A549 (cell line): ENCODE data around the gene R3HDM2.

Experiments
- BCL3 ChIP-seq: fragments of >200 bp; sonication (Bioruptor Twin); formaldehyde crosslinking; IDR thresholded peaks from 3 replicates; pipeline ENCODE4 v1.6.1; 2016
- CHD4 ChIP-seq: fragments of 200-600 bp; sonication (generic); IDR thresholded peaks from 2 replicates; pipeline ENCODE4 v1.6.1; 2016; ENCODE audit warnings: antibody characterized with exemption, mild to moderate bottlenecking, borderline replicate concordance
- EHMT2 ChIP-seq: fragments of 200-600 bp; sonication (generic); IDR thresholded peaks from 2 replicates; pipeline ENCODE4 v1.6.1; 2016; ENCODE audit warnings: antibody characterized with exemption, low read depth, mild to moderate bottlenecking, moderate library complexity
- FOSL2 ChIP-seq, 2 experiments: fragments of 450-650 bp in 1 of 2; fragments of >200 bp in 1 of 2; sonication (Bioruptor Twin) in 1 of 2; formaldehyde crosslinking; IDR thresholded peaks; 2 replicates each; pipeline versions ENCODE4 v1.5.0 to v1.6.1; 2016 to 2020; ENCODE audit warnings: mild to moderate bottlenecking in 1 of 2, moderate library complexity in 1 of 2
- MAFK ChIP-seq: fragments of 450-650 bp; IDR thresholded peaks from 2 replicates; pipeline ENCODE4 v1.6.1; 2014; ENCODE audit not compliant: partially characterized antibody
- POLR2A ChIP-seq: IDR thresholded peaks from 2 replicates; pipeline ENCODE4 v1.6.1; 2012; ENCODE audit warnings: mild to moderate bottlenecking, low read length
- RNF2 ChIP-seq: fragments of 200-600 bp; sonication (generic); IDR thresholded peaks from 2 replicates; pipeline ENCODE4 v1.6.1; 2016; ENCODE audit warnings: low read depth, mild to moderate bottlenecking, antibody characterized with exemption, moderate library complexity, borderline replicate concordance
- TF ChIP-seq, protein P1 (sequence below): fragments of >200 bp; sonication (Bioruptor Twin); formaldehyde crosslinking; IDR thresholded peaks from 3 replicates; pipeline ENCODE4 v1.5.1; 2016
- TF ChIP-seq, protein P2 (sequence below): fragments of 150-350 bp; IDR thresholded peaks from 2 replicates; pipeline ENCODE4 v1.6.1; 2014; ENCODE audit warnings: low read depth, mild to moderate bottlenecking, low read length
- TF ChIP-seq, protein P3 (sequence below): fragments of 450-650 bp; IDR thresholded peaks from 2 replicates; pipeline ENCODE4 v1.6.1; 2014; ENCODE audit warnings: antibody characterized with exemption

- TF ChIP-seq, protein P1, sequence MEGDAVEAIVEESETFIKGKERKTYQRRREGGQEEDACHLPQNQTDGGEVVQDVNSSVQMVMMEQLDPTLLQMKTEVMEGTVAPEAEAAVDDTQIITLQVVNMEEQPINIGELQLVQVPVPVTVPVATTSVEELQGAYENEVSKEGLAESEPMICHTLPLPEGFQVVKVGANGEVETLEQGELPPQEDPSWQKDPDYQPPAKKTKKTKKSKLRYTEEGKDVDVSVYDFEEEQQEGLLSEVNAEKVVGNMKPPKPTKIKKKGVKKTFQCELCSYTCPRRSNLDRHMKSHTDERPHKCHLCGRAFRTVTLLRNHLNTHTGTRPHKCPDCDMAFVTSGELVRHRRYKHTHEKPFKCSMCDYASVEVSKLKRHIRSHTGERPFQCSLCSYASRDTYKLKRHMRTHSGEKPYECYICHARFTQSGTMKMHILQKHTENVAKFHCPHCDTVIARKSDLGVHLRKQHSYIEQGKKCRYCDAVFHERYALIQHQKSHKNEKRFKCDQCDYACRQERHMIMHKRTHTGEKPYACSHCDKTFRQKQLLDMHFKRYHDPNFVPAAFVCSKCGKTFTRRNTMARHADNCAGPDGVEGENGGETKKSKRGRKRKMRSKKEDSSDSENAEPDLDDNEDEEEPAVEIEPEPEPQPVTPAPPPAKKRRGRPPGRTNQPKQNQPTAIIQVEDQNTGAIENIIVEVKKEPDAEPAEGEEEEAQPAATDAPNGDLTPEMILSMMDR = no peak
- TF ChIP-seq, protein P2, sequence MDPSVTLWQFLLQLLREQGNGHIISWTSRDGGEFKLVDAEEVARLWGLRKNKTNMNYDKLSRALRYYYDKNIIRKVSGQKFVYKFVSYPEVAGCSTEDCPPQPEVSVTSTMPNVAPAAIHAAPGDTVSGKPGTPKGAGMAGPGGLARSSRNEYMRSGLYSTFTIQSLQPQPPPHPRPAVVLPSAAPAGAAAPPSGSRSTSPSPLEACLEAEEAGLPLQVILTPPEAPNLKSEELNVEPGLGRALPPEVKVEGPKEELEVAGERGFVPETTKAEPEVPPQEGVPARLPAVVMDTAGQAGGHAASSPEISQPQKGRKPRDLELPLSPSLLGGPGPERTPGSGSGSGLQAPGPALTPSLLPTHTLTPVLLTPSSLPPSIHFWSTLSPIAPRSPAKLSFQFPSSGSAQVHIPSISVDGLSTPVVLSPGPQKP = no peak
- no peak for TF ChIP-seq POLR2A
- TF ChIP-seq, protein P3, sequence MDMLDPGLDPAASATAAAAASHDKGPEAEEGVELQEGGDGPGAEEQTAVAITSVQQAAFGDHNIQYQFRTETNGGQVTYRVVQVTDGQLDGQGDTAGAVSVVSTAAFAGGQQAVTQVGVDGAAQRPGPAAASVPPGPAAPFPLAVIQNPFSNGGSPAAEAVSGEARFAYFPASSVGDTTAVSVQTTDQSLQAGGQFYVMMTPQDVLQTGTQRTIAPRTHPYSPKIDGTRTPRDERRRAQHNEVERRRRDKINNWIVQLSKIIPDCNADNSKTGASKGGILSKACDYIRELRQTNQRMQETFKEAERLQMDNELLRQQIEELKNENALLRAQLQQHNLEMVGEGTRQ = no peak
- TF ChIP-seq BCL3 = no peak
- no peak for TF ChIP-seq RNF2
- TF ChIP-seq MAFK = no peak
- no peak for TF ChIP-seq CHD4
- no peak for TF ChIP-seq FOSL2 (IDR thresholded peaks at IDR 0.05)
- TF ChIP-seq FOSL2 (CRISPR knock-in tag; IDR thresholded peaks at IDR 0.05) = no peak
- TF ChIP-seq EHMT2 = no peak
Observed at GRCh38 chr12:57474430-57474829, 43.6 kb upstream of the R3HDM2 start.
